GM18511 (cell line): ENCODE results near the gene CENPF.
"Not testable (repeated sequence)": the region's sequence is repeated elsewhere in the genome, so short reads cannot be mapped to it uniquely, and the experiment has no call there.

Experiments
- ATAC-seq: cut with Tn5 transposase; IDR thresholded peaks from one replicate; pipeline ENCODE4 v1.9.1; 2021; ENCODE audit warnings: mild to moderate bottlenecking, moderate library complexity; ENCODE audit not compliant: unreplicated experiment

The CENPF gene

DNA sequence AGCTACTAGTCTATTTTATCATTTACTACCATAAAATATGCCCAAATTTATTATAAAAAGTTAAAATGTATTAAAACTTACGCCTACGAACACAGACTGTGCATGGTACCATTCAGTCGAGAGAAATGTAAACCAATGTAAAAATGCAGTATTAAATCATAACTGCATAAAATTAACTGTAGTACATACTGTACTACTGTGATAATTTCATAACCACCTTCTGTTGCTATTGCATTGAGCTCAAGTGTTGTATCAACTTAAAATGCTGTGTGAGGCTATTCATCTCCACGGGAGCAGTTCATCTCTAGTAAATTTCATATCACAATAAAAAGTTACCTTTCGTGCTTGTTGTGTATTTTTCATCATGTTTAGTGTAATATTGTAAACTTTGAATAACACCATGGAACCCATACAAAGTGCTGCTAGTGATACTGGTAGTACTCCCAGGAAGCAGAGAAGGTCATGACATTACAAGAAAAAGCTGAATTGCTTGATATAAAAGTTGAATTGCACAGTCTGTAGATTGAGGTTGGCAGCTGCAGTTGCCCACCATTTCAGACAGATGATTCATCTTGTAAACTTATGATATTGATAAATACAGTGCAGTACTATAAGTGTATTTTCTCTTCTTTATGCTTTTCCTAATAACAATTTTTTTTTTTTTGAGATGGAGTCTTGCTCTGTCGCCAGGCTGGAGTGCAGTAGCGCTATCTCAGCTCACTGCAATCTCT is 19.0 kb upstream of the CENPF start:
- no peak for ATAC-seq

GRCh38 chr1:214584805-214585766 is 17.9 kb upstream of the CENPF start:
- peak; percentile 90 for ATAC-seq

- ATAC-seq = no peak
These were observed 16.4 kb upstream of the CENPF start for GRCh38 chr1:214586621-214587020.

DNA sequence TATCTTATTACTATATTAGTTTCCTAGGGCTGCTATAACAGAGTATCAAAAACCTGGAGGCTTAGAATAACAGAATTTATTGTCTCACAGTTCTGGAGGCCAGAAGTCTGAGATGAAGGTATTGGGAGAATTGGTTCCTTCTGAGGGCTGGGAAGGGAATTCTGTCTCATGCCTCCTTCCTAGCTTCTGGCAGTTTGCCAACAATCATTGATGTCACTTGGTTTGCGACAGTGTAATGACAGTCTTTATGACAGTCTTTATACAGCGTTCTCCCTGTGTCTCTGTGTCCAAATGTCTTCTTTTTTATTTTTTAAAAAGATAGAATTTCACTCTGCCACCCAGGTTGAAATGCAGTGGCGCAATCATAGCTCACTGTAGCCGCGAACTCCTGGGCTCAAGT is 15.8 kb upstream of the CENPF start:
- no peak for ATAC-seq

DNA sequence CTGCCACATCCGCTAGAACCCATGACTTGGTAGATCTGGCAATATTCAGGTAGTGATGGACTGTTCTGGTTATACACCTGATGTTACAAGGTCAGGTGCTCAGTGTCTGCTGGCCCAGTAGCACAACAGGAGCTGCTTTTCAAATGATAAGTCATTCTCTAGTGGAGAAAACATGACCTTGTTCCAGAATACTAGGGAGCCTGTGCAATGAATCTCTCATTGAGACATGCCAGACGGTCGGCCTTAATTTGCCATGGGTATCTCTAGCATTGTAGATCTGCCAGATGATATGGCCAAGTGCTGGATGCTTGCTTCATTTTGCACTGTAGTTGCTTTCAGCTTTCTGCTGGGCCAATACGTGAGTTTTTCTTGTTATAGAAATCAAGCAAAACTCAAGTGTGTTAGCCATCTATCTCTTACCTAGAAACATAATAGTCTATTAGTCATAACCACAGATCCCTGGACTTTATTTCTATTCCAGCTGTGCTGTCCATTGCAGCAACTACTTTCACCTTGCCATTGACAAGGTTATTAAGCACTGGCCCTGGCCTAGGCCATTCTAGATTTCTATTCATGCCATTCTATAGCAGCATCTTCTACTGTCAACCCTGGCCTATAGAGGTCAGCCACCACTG is 13.9 kb upstream of the CENPF start:
- ATAC-seq = no peak

- no peak for ATAC-seq
These were observed 12.3 kb upstream of the CENPF start for GRCh38 chr1:214590696-214591095.

GRCh38 chr1:214591918-214592317 is 11.1 kb upstream of the CENPF start:
- not testable (repeated sequence) for ATAC-seq

- no peak for ATAC-seq
These were observed 9.8 kb upstream of the CENPF start for GRCh38 chr1:214593158-214593557.

DNA sequence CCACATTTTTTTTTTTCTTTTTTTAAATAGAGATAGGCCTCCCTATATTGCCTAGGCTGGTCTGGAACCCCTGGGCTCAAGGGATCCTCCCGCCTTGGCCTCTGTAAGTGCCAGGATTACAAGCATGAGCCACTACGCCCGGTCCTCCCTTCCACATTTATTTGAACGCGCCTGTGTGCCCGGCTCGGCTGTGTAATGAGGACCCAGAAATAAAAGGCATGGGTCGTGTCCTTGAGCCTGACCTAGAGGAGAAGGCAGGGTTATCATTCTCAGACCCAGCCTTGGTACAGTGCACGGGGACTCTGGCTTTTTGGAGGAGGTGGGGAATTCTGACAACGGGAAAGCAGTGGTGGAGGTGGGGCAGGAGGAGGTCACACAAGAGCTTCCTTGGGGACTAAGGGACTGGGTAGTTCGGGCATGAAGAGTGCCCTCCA is 841 bp downstream of the CENPF start:
- ATAC-seq = peak; percentile 11

GRCh38 chr1:214604523-214604922 is 1.5 kb downstream of the CENPF start:
- no peak for ATAC-seq

DNA sequence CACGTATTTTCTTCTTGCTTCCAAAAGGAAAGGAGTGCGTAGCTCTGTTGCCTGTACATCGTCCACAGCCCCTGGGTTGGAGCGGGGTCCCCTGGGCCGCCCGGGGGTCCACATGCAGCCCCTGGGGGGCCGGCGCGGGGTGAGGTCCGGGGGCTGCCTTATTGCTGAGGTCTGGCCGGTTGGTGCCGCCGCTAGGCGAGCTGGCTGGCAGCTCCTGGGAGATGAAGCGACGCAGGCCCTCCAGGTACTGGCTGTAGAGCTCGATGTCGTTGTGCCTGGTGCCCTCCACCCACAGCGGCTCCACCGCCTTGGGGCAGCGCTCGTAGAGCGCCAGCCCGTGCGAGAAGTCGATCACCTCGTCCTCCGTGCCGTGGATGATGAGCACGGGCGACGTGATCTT is 2.5 kb downstream of the CENPF start:
- ATAC-seq = not testable (repeated sequence)

DNA sequence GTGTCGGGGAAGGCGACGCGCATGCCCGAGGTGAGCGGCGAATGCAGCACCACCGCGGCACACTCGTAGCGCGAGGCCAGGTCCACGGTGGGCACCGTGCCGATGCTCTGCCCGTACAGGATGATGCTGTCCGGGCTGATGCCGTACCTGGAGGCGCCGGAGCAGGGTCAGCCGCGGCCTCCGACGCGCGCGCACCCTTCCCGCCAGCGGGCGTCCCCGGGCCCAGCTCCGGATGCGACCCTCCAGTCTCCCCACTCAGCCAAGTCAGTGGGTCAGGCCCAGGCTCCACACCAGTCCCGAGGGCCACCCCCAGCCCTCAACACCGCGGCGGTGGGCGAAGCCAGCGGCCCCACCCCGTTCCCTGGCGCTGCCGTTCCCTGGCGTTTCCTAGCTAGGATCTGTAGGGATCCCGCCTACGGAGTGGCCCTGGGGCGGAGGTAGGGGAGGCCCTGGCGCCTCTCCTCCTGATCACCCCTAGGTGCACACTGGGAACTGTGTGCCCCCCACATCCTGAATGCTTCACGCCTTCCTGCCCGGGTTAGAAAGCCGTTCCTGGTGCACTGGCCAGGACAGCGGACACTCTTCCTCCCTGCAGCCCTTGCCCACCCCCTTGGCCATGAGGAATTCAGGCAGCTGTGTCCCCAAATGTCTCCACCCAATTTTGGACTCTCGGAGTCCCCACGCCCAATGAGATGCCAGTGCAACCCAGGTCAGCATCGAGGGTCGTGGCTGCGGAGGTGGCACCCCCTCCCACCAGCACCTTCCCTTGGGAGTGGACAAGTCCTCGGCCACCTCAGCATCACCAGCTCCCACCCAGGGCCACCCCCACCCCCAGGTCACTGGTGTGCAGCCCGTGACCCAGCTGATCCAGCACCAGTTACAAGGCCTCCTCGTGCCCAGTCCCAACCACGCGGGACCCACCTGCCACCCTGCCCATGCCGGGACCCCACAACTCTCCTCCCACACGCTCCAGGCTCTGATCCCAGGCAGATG is 3.2 kb downstream of the CENPF start:
- ATAC-seq = not testable (repeated sequence)

GRCh38 chr1:214607492-214608215 is 4.7 kb downstream of the CENPF start:
- ATAC-seq = not testable (repeated sequence)

- ATAC-seq = not testable (repeated sequence)
These were observed 5.3 kb downstream of the CENPF start for GRCh38 chr1:214608216-214608783.

DNA sequence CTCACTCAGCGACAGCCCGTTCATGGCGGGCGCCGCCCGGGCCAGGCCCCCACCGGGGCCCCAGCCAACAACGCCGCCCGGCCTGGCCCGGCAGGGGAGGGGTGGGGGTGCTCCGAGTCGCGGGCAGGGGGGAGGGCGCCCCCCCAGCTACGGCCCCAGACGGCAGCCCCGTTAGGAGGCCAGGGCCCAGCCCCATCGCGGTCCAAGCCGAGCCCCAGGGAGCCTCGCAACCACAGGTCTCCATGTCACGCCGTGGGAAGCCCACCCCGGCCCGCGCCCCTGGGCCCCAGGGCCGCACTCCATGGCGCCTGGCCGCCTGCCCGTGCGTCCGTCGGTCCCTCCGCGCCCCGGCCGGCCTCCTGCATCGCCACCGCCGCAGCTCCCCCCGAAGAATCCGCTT is 5.8 kb downstream of the CENPF start:
- not testable (repeated sequence) for ATAC-seq

DNA sequence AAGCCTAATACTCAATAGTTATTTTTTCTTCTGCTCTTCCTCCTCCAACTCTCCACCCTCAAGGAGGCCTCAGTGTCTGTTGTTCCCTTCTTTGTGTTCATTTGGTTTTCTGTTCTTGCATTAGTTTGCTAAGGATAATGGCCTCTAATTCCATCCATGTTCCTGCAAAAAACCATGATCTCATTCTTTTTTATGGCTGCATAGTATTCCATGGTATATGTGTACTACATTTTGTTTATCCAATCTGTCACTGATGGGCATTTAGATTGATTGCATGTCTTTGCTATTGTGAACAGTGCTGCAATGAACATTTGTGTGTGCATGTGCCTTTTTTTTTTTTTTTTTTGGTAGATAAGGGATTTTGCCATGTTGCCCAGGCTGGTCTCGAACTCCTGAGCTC is 6.7 kb downstream of the CENPF start:
- ATAC-seq = no peak

- ATAC-seq = peak; percentile 80
These were observed 7.1 kb downstream of the CENPF start for GRCh38 chr1:214610136-214610535.

DNA sequence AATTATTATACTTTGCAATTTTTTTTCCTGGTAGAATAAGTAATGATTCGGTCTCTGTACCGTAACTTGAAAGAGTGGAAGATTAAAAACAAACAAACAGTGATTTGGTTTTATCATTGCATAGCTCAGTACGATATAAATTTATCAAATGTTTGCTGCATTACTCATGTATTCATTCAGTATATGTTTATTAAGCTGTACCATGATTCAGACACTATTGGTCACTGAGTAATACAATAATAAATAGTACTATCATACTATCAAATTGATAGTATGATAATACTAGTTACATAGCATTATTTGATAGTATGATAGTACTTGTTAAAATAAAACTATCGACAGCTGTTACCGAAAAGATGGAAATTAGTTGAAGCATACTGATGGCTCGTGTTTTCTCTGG is 12.1 kb downstream of the CENPF start:
- ATAC-seq = no peak

DNA sequence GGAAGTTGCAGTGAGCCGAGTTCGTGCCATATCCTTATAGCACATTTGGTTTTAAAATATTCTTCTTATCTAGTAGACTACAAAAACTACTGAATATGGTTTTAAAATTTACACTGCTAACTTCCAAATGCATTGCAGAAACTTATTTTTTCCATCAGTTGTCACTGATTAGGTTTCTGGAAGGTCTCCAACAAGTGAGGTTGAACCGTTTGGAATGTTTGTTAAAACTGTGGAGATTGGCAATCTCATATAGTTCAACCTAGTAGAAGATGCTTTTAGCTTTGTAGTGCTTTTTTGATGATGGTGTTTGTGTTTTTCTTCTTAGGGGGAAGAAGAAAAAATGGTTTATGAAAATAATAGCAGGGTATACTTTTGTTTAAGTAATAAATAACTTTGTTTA is 12.9 kb downstream of the CENPF start:
- no peak for ATAC-seq
